HCT116 (cell line): ENCODE results near the gene HELT. TPM values are rescaled to one million over a fixed set of nuclear protein-coding genes. Genes with fewer than 3 reads are reported as not detected.

Source experiments
- ATAC-seq: fragments of 200-7000 bp; cut with Tn5 transposase; 2 replicates; pipeline ENCODE4 v1.9.1; 2020; ENCODE audit warnings: mild to moderate bottlenecking, moderate library complexity
- BruUV-seq: library from RNA; stranded (reverse); fragments of 400-500 nt; replicated peaks from 2 replicates; lab custom pipeline; 2021; lab: Mats Ljungman, UMichigan
- CTCF ChIA-PET: fragments of 300-600 bp; sonication (Branson Sonifier 250); formaldehyde crosslinking; loops from one replicate; lab custom pipeline; 2021; ENCODE audit warnings: antibody characterized with exemption; lab: Charles Lee
- POLR2A ChIA-PET: fragments of 300-600, 350-600 bp; sonication (Branson Sonifier 250); formaldehyde crosslinking; loops from one replicate; lab custom pipeline; 2021; ENCODE audit warnings: antibody characterized with exemption; lab: Charles Lee
- RAD21 ChIA-PET, 2 experiments: fragments of 300-600 bp; sonication (Branson Sonifier 250); formaldehyde crosslinking; loops; one replicate each; lab custom pipeline; 2023; ENCODE audit warnings: low total read pairs in 2 of 2; ENCODE audit not compliant: uncharacterized antibody in 2 of 2, unreplicated experiment in 2 of 2, low non-redundant PET in 1 of 2; lab: Charles Lee
- DNase-seq: peaks from one replicate; pipeline ENCODE4 v3.0.0-alpha.2; 2010; ENCODE audit warnings: low read depth, low spot score
- H2AFZ ChIP-seq: fragments of 200-600 bp; shearing (Covaris generic), sonication (generic); 2 replicates; pipeline ENCODE4 v1.6.1; 2017; ENCODE audit warnings: low read depth, mixed run types, mixed read lengths, antibody characterized with exemption, low read length; ENCODE audit not compliant: poor library complexity, severe bottlenecking
- H3K27ac ChIP-seq: 2 replicates; pipeline ENCODE4 v1.5.1; 2012; ENCODE audit warnings: low read depth, low read length
- H3K27me3 ChIP-seq: fragments of 200-600 bp; sonication (generic); 2 replicates; pipeline ENCODE4 v1.6.1; 2016; ENCODE audit warnings: mixed run types, low read length, mixed read lengths; ENCODE audit not compliant: insufficient read depth
- H3K36me3 ChIP-seq, 2 experiments: fragments of 200-500 bp in 1 of 2; fragments of 200-600 bp in 1 of 2; sonication (Bioruptor generic) in 1 of 2; sonication (generic) in 1 of 2; 2 replicates each; pipeline versions ENCODE4 v1.5.1 to v1.6.1; 2014 to 2016; ENCODE audit warnings: low read length in 2 of 2, inconsistent platforms in 1 of 2, mixed read lengths in 1 of 2, mixed run types in 1 of 2; ENCODE audit not compliant: insufficient read depth in 2 of 2, control insufficient read depth in 1 of 2
- H3K4me1 ChIP-seq, 2 experiments: fragments of 200-600 bp in 1 of 2; sonication (generic) in 1 of 2; 2 replicates each; pipeline versions ENCODE4 v1.5.1 to v1.6.1; 2012 to 2017; ENCODE audit warnings: low read length in 2 of 2, inconsistent platforms in 1 of 2, mild to moderate bottlenecking in 1 of 2, mixed read lengths in 1 of 2, mixed run types in 1 of 2, moderate library complexity in 1 of 2; ENCODE audit not compliant: insufficient read depth in 2 of 2, control insufficient read depth in 1 of 2
- H3K4me2 ChIP-seq: fragments of 200-600 bp; sonication (generic); 2 replicates; pipeline ENCODE4 v1.6.1; 2017; ENCODE audit warnings: mixed run types, low read length, mixed read lengths
- H3K4me3 ChIP-seq, 2 experiments: fragments of 200-600 bp in 1 of 2; sonication (generic) in 1 of 2; replicated peaks in 1 of 2; 2 replicates each; pipeline ENCODE4 v1.5.1; 2011 to 2016; ENCODE audit warnings: low read length in 2 of 2, control low read depth in 1 of 2, low read depth in 1 of 2, mild to moderate bottlenecking in 1 of 2, mixed read lengths in 1 of 2, mixed run types in 1 of 2
- H3K79me2 ChIP-seq: fragments of 200-600 bp; sonication (generic); 2 replicates; pipeline ENCODE4 v1.6.1; 2017; ENCODE audit warnings: mild to moderate bottlenecking, mixed run types, low read length, moderate library complexity, mixed read lengths; ENCODE audit not compliant: insufficient read depth
- H3K9ac ChIP-seq: fragments of 200-600 bp; sonication (generic); 2 replicates; pipeline ENCODE4 v1.6.1; 2016; ENCODE audit warnings: low read length, mixed read lengths
- H3K9me2 ChIP-seq: fragments of 200-600 bp; sonication (generic), shearing (Covaris generic); 2 replicates; pipeline ENCODE4 v1.6.1; 2017; ENCODE audit warnings: mixed run types, mild to moderate bottlenecking, moderate library complexity; ENCODE audit not compliant: insufficient read depth
- H3K9me3 ChIP-seq, 2 experiments: fragments of 200-500 bp in 1 of 2; fragments of 200-600 bp in 1 of 2; sonication (Bioruptor generic) in 1 of 2; sonication (generic) in 1 of 2; 2 replicates each; pipeline ENCODE4 v1.6.1; 2014 to 2017; ENCODE audit warnings: low read length in 2 of 2, mixed read lengths in 2 of 2, inconsistent platforms in 1 of 2, low read depth in 1 of 2, mild to moderate bottlenecking in 1 of 2, mixed run types in 1 of 2, moderate library complexity in 1 of 2; ENCODE audit not compliant: control insufficient read depth in 1 of 2, insufficient read depth in 1 of 2
- H4K20me1 ChIP-seq: fragments of 200-600 bp; sonication (generic), shearing (Covaris generic); 2 replicates; pipeline ENCODE4 v1.6.1; 2017; ENCODE audit warnings: mixed run types, mild to moderate bottlenecking, moderate library complexity; ENCODE audit not compliant: insufficient read depth
- CBX3 ChIP-seq: IDR thresholded peaks from 2 replicates; pipeline ENCODE4 v1.6.1; 2012; ENCODE audit warnings: low read depth
- CEBPB ChIP-seq: IDR thresholded peaks from 2 replicates; pipeline ENCODE4 v1.6.1; 2012; ENCODE audit warnings: low read depth
- EZH2phosphoT487 ChIP-seq: fragments of 200-600 bp; IDR thresholded peaks from 2 replicates; pipeline ENCODE4 v1.6.1; 2018; ENCODE audit warnings: antibody characterized with exemption, borderline replicate concordance
- POLR2A ChIP-seq: IDR thresholded peaks from 2 replicates; pipeline ENCODE4 v1.7.0; 2011; ENCODE audit warnings: borderline replicate concordance; ENCODE audit not compliant: insufficient read depth, insufficient read length; ENCODE audit errors: extremely low read depth
- RAD21 ChIP-seq: IDR thresholded peaks from 2 replicates; pipeline ENCODE4 v1.6.1; 2012; ENCODE audit warnings: low read depth, mild to moderate bottlenecking
- REST ChIP-seq: IDR thresholded peaks from 2 replicates; pipeline ENCODE4 v1.6.1; 2012; ENCODE audit warnings: low read depth
- SP1 ChIP-seq: IDR thresholded peaks from 2 replicates; pipeline ENCODE4 v1.6.1; 2012; ENCODE audit warnings: low read depth
- ZFX ChIP-seq: fragments of 450-650 bp; IDR thresholded peaks from 2 replicates; pipeline ENCODE4 v1.6.1; 2017
- ZNF274 ChIP-seq: fragments of 200-500 bp; sonication (Bioruptor generic); IDR thresholded peaks from 2 replicates; pipeline ENCODE4 v1.6.1; 2014; ENCODE audit warnings: mild to moderate bottlenecking, low read depth, low read length, inconsistent platforms
- intact Hi-C: fragments of 100-400 bp; cut with micrococcal nuclease; formaldehyde crosslinking; loops from 2 replicates; pipeline ENCODE4 v1.10.0; 2022
- total RNA-seq: library from RNA; stranded (reverse); gene quantifications from one replicate; pipeline ENCODE4 v1.2.1, GENCODE V29; 2021; ENCODE audit not compliant: unreplicated experiment
- TF ChIP-seq, protein P1 (sequence below), 3 experiments: fragments of 200-600 bp in 1 of 3; sonication (generic) in 1 of 3; IDR thresholded peaks in 2 of 3; conservative IDR thresholded peaks in 1 of 3; 2 replicates each; pipeline ENCODE4 v1.5.1; 2012 to 2017; ENCODE audit warnings: low read depth in 2 of 3, low read length in 2 of 3, antibody characterized with exemption in 1 of 3, borderline replicate concordance in 1 of 3, control low read depth in 1 of 3, mild to moderate bottlenecking in 1 of 3, mixed read lengths in 1 of 3, mixed run types in 1 of 3, moderate library complexity in 1 of 3; ENCODE audit not compliant: insufficient read depth in 1 of 3

The HELT gene
- total RNA-seq, 1 experiment from 2014 or later, result not detected

GRCh38 chr4:184987493-184988031, 30.7 kb upstream of the HELT start:
- no TSS peak for BruUV-seq
- POLR2A ChIA-PET, result no interaction called here
- no peak for DNase-seq
- H3K9ac ChIP-seq, result no peak overlapping the region
- no peaks in the 10 kb centered on the region for H3K36me3 ChIP-seq
- no peaks in the 10 kb centered on the region for H4K20me1 ChIP-seq
- ATAC-seq, result no peak
- H3K27ac ChIP-seq, result no peak overlapping the region
- CTCF ChIA-PET, result no interaction called here
- no peaks in the 10 kb centered on the region for H3K79me2 ChIP-seq
- H2AFZ ChIP-seq, result no peak overlapping the region
- H3K27me3 ChIP-seq, result peaks cover 12% of the 10 kb centered on the region
- no peaks in the 10 kb centered on the region for H3K9me2 ChIP-seq
- no peak overlapping the region for H3K4me3 ChIP-seq
- intact Hi-C loops, result no loop called here
- no peak for TF ChIP-seq RAD21
- no peak for TF ChIP-seq ZNF274
- TF ChIP-seq EZH2phosphoT487, result no peak
- TF ChIP-seq SP1, result no peak
- TF ChIP-seq, protein P1, sequence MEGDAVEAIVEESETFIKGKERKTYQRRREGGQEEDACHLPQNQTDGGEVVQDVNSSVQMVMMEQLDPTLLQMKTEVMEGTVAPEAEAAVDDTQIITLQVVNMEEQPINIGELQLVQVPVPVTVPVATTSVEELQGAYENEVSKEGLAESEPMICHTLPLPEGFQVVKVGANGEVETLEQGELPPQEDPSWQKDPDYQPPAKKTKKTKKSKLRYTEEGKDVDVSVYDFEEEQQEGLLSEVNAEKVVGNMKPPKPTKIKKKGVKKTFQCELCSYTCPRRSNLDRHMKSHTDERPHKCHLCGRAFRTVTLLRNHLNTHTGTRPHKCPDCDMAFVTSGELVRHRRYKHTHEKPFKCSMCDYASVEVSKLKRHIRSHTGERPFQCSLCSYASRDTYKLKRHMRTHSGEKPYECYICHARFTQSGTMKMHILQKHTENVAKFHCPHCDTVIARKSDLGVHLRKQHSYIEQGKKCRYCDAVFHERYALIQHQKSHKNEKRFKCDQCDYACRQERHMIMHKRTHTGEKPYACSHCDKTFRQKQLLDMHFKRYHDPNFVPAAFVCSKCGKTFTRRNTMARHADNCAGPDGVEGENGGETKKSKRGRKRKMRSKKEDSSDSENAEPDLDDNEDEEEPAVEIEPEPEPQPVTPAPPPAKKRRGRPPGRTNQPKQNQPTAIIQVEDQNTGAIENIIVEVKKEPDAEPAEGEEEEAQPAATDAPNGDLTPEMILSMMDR (IDR thresholded peaks at IDR 0.05 in 2 of 3, conservative IDR thresholded peaks at IDR 0.05 in 1 of 3; ENCODE audit: borderline replicate concordance in 1 of 3, insufficient read depth in 1 of 3, low read depth in 2 of 3, low read length in 2 of 3), result no peak
- no peak for TF ChIP-seq ZFX
- no peak for TF ChIP-seq POLR2A
- TF ChIP-seq CEBPB, result no peak
- no peak for TF ChIP-seq CBX3
- no peak for TF ChIP-seq REST
- RAD21 ChIA-PET, result no interaction called here
- H3K9me3 ChIP-seq, result no peaks in the 10 kb centered on the region
- peaks cover 6 to 9% of the 10 kb centered on the region in 2 experiments; a peak in 2 of 4 replicates for H3K4me1 ChIP-seq
- no peak overlapping the region for H3K4me2 ChIP-seq
